Ascending aorta (tissue), 2 donors: ENCODE data around the gene KCMF1. TPM values are rescaled to one million over a fixed set of nuclear protein-coding genes. Genes with fewer than 3 reads are reported as not detected.

Experiments
- DNase-seq, 2 donors: peaks; one replicate each; pipeline ENCODE4 v3.0.0-alpha.2; 2019; ENCODE audit warnings: low spot score in 2 of 2
- H3K27ac ChIP-seq, 2 donors: fragments of 200-600 bp; sonication (generic); one replicate each; pipeline ENCODE4 v1.5.1; 2016 to 2017; ENCODE audit warnings: mild to moderate bottlenecking in 1 of 2
- H3K27me3 ChIP-seq: fragments of 200-600 bp; sonication (generic); one replicate; pipeline ENCODE4 v1.5.1; 2017
- H3K36me3 ChIP-seq, 2 donors: fragments of 200-600 bp; sonication (generic); one replicate each; pipeline ENCODE4 v1.5.1; 2016
- H3K4me1 ChIP-seq, 2 donors: fragments of 200-600 bp; sonication (generic); one replicate each; pipeline ENCODE4 v1.5.1; 2016 to 2017; ENCODE audit warnings: mild to moderate bottlenecking in 1 of 2
- H3K4me3 ChIP-seq, 2 donors: fragments of 200-600 bp; sonication (generic); one replicate each; pipeline ENCODE4 v1.5.1; 2016 to 2017; ENCODE audit warnings: mild to moderate bottlenecking in 1 of 2
- H3K9me3 ChIP-seq, 2 donors: fragments of 200-600 bp; sonication (generic); one replicate each; pipeline ENCODE4 v1.5.1; 2016
- CTCF ChIP-seq, 3 experiments: fragments of 200-600 bp in 2 of 3; fragments of 450-650 bp in 1 of 3; sonication (generic) in 2 of 3; IDR thresholded peaks; one replicate each; pipeline ENCODE4 v1.5.1; 2016 to 2019; ENCODE audit warnings: antibody characterized with exemption in 3 of 3, mild to moderate bottlenecking in 1 of 3, moderate library complexity in 1 of 3
- intact Hi-C: fragments of 100-400 bp; cut with DNase I; formaldehyde crosslinking; loops from one replicate; pipeline ENCODE4 v1.15.1; 2023
- total RNA-seq: library from RNA; depleted of rRNA; stranded (reverse); fragments of >200 nt; gene quantifications from one replicate; pipeline ENCODE4 v1.1.0, GENCODE V29; 2016

The KCMF1 gene
- total RNA-seq, 1 donor from 2014 or later = 14.4 TPM

GRCh38 chr2:85096616-85097015 is 125.7 kb downstream of the KCMF1 start:
- TF ChIP-seq CTCF (IDR thresholded peaks at IDR 0.05) = no peak
- Histone ChIP-seq H3K9me3 (no peaks in the 10 kb centered on the region), H3K4me3 (no peak overlapping the region), H3K4me1 (no peaks in the 10 kb centered on the region), H3K36me3 (no peaks in the 10 kb centered on the region), H3K27me3 (no peaks in the 10 kb centered on the region), H3K27ac (no peak overlapping the region)
- DNase-seq = no peak
- intact Hi-C loops = no loop called here

- no peak for TF ChIP-seq CTCF (IDR thresholded peaks at IDR 0.05)
- H3K27me3 ChIP-seq = no peaks in the 10 kb centered on the region
- no peaks in the 10 kb centered on the region for H3K4me1 ChIP-seq
- no peak for DNase-seq
- no peak overlapping the region for H3K4me3 ChIP-seq
- no peak overlapping the region for H3K27ac ChIP-seq
- H3K36me3 ChIP-seq = no peaks in the 10 kb centered on the region
- no peaks in the 10 kb centered on the region for H3K9me3 ChIP-seq
- intact Hi-C loops = no loop called here
Observed at GRCh38 chr2:85104228-85104627, 133.3 kb downstream of the KCMF1 start.

- Histone ChIP-seq H3K36me3 (no peaks in the 10 kb centered on the region), H3K27me3 (no peaks in the 10 kb centered on the region), H3K27ac (no peak overlapping the region), H3K9me3 (no peaks in the 10 kb centered on the region), H3K4me1 (no peaks in the 10 kb centered on the region), H3K4me3 (no peak overlapping the region)
- intact Hi-C loops = no loop called here
- no peak for TF ChIP-seq CTCF (IDR thresholded peaks at IDR 0.05)
- DNase-seq = no peak
Observed at GRCh38 chr2:85106489-85107180, 135.7 kb downstream of the KCMF1 start.

Other genes with a start within 250 kb of the KCMF1 start
- gene TRABD2A, start 90.1 kb upstream of the KCMF1 start, total RNA-seq = 1.1 TPM
- gene TMSB10, start 65.5 kb upstream of the KCMF1 start, total RNA-seq = 5,452 TPM
- 10.3 TPM for gene TCF7L1, start 162.2 kb downstream of the KCMF1 start, total RNA-seq